SK-N-SH (cell line): ENCODE results near the gene MGAT5. TPM values are rescaled to one million over a fixed set of nuclear protein-coding genes. Genes with fewer than 3 reads are reported as not detected.

ENCODE experiments used
- CTCF ChIA-PET: fragments of 300-600, 350-600 bp; formaldehyde crosslinking; extraction: SDS; loops from one replicate; lab custom pipeline; 2021; lab: Yijun Ruan, JAX
- POLR2A ChIA-PET: fragments of 350-600 bp; sonication (Branson Sonifier 250); formaldehyde crosslinking; extraction: SDS; loops from one replicate; lab custom pipeline; 2020; ENCODE audit warnings: antibody characterized with exemption, inconsistent platforms; lab: Yijun Ruan, JAX
- DNase-seq: peaks from one replicate; pipeline ENCODE4 v3.0.0; 2012
- H2AFZ ChIP-seq: fragments of 200-600 bp; sonication (generic); 2 replicates; pipeline ENCODE4 v1.8.1; 2016; ENCODE audit warnings: antibody characterized with exemption, mild to moderate bottlenecking, low read depth
- H3F3A ChIP-seq: fragments of 200-600 bp; sonication (generic); replicated peaks from 2 replicates; pipeline ENCODE3; 2016; ENCODE audit warnings: antibody characterized with exemption, mild to moderate bottlenecking; ENCODE audit not compliant: insufficient read depth
- H3K27ac ChIP-seq, 2 experiments: fragments of 200-500 bp in 1 of 2; fragments of 200-600 bp in 1 of 2; sonication (Bioruptor generic) in 1 of 2; sonication (generic), shearing (Covaris generic) in 1 of 2; 2 replicates each; pipeline versions ENCODE4 v1.5.1 to v1.6.1; 2014 to 2016; ENCODE audit warnings: low read depth in 2 of 2, inconsistent platforms in 1 of 2, low read length in 1 of 2, mild to moderate bottlenecking in 1 of 2, mixed read lengths in 1 of 2
- H3K27me3 ChIP-seq: fragments of 200-600 bp; sonication (generic), shearing (Covaris generic); 2 replicates; pipeline ENCODE4 v1.6.1; 2016; ENCODE audit warnings: mixed run types; ENCODE audit not compliant: insufficient read depth
- H3K36me3 ChIP-seq, 2 experiments: fragments of 200-500 bp in 1 of 2; fragments of 200-600 bp in 1 of 2; sonication (Bioruptor generic) in 1 of 2; sonication (generic) in 1 of 2; replicated peaks in 1 of 2; 2 replicates each; pipeline versions ENCODE3 to v1.5.1; 2014 to 2016; ENCODE audit warnings: low read length in 1 of 2, mild to moderate bottlenecking in 1 of 2; ENCODE audit not compliant: insufficient read depth in 2 of 2, control insufficient read depth in 1 of 2
- H3K4me1 ChIP-seq, 2 experiments: fragments of 200-500 bp in 1 of 2; fragments of 200-600 bp in 1 of 2; sonication (Bioruptor generic) in 1 of 2; sonication (generic), shearing (Covaris generic) in 1 of 2; 2 replicates each; pipeline versions ENCODE4 v1.5.1 to v1.6.1; 2014 to 2016; ENCODE audit warnings: low read depth in 1 of 2, low read length in 1 of 2, mixed run types in 1 of 2; ENCODE audit not compliant: insufficient read depth in 2 of 2, control insufficient read depth in 1 of 2
- H3K4me2 ChIP-seq: fragments of 200-600 bp; sonication (generic), shearing (Covaris generic); 2 replicates; pipeline ENCODE4 v1.6.1; 2017; ENCODE audit warnings: mixed run types
- H3K4me3 ChIP-seq, 2 experiments: fragments of 200-500 bp in 1 of 2; fragments of 200-600 bp in 1 of 2; sonication (Bioruptor generic) in 1 of 2; sonication (generic), shearing (Covaris generic) in 1 of 2; 2 replicates each; pipeline versions ENCODE4 v1.5.1 to v1.8.1; 2014 to 2016; ENCODE audit warnings: low read depth in 2 of 2, inconsistent platforms in 1 of 2, low read length in 1 of 2, mild to moderate bottlenecking in 1 of 2, mixed read lengths in 1 of 2, moderate library complexity in 1 of 2
- H3K79me2 ChIP-seq: fragments of 200-600 bp; sonication (generic); 2 replicates; pipeline ENCODE4 v1.8.1; 2017; ENCODE audit warnings: mild to moderate bottlenecking; ENCODE audit not compliant: insufficient read depth
- H3K9ac ChIP-seq: fragments of 200-600 bp; sonication (generic); 2 replicates; pipeline ENCODE4 v1.6.1; 2017; ENCODE audit warnings: mixed run types
- H3K9me2 ChIP-seq: fragments of 200-600 bp; sonication (generic); 2 replicates; pipeline ENCODE4 v1.6.1; 2017; ENCODE audit warnings: mixed run types
- H3K9me3 ChIP-seq: fragments of 200-600 bp; sonication (generic); 2 replicates; pipeline ENCODE4 v1.6.1; 2017; ENCODE audit warnings: mixed run types, mild to moderate bottlenecking, moderate library complexity
- H4K20me1 ChIP-seq: fragments of 200-600 bp; sonication (generic); 2 replicates; pipeline ENCODE4 v1.6.1; 2017; ENCODE audit warnings: mild to moderate bottlenecking, mixed run types; ENCODE audit not compliant: insufficient read depth
- CHD2 ChIP-seq: fragments of 150-350 bp; IDR thresholded peaks from 2 replicates; pipeline ENCODE4 v1.6.1; 2018; ENCODE audit warnings: low read length; ENCODE audit not compliant: partially characterized antibody
- ELF1 ChIP-seq: IDR thresholded peaks from 2 replicates; pipeline ENCODE4 v1.4.0; 2012
- GABPA ChIP-seq: IDR thresholded peaks from 2 replicates; pipeline ENCODE4 v1.4.0; 2012; ENCODE audit warnings: low read depth, mild to moderate bottlenecking
- MEF2A ChIP-seq: IDR thresholded peaks from 2 replicates; pipeline ENCODE4 v1.4.0; 2012; ENCODE audit warnings: low read depth, borderline replicate concordance
- NFIC ChIP-seq: IDR thresholded peaks from 2 replicates; pipeline ENCODE4 v1.4.0; 2012; ENCODE audit warnings: borderline replicate concordance
- POLR2AphosphoS5 ChIP-seq: IDR thresholded peaks from 2 replicates; pipeline ENCODE4 v1.6.1; 2012; ENCODE audit warnings: low read depth, low read length
- RCOR1 ChIP-seq: fragments of 150-350 bp; IDR thresholded peaks from 2 replicates; pipeline ENCODE4 v1.6.1; 2017; ENCODE audit warnings: antibody characterized with exemption, low read length
- SMC3 ChIP-seq: IDR thresholded peaks from 2 replicates; pipeline ENCODE4 v1.6.1; 2012; ENCODE audit warnings: low read depth, low read length, improper control_type of control experiment
- TCF12 ChIP-seq: IDR thresholded peaks from 2 replicates; pipeline ENCODE4 v1.4.0; 2012
- YY1 ChIP-seq: IDR thresholded peaks from 2 replicates; pipeline ENCODE4 v1.4.0; 2012; ENCODE audit warnings: low read depth, mild to moderate bottlenecking
- WGBS: methylation state at CpG from one replicate; pipeline ENCODE4 v1.1.6; 2017; ENCODE audit warnings: low lambda C conversion rate; 5-methylcytosine and 5-hydroxymethylcytosine counted together
- polyA plus RNA-seq, 3 experiments: library from polyadenylated mRNA; depleted of rRNA; stranded (reverse); fragments of >200 nt; gene quantifications; 2 replicates each; pipeline ENCODE4 v1.2.3, GENCODE V29; 2012
- TF ChIP-seq, protein P1 (sequence below): fragments of 200-600 bp; sonication (generic); IDR thresholded peaks from 2 replicates; pipeline ENCODE4 v1.6.1; 2017; ENCODE audit warnings: antibody characterized with exemption, mild to moderate bottlenecking, moderate library complexity
- TF ChIP-seq, protein P2 (sequence below): IDR thresholded peaks from 2 replicates; pipeline ENCODE4 v1.6.1; 2012; ENCODE audit warnings: mild to moderate bottlenecking, low read depth, low read length, moderate library complexity
- TF ChIP-seq, protein P3 (sequence below): IDR thresholded peaks from 2 replicates; pipeline ENCODE4; 2012

The MGAT5 gene
- polyA plus RNA-seq, 1 of the 3 experiments (the other 2 are of a cell fraction): 18.2 TPM

DNA sequence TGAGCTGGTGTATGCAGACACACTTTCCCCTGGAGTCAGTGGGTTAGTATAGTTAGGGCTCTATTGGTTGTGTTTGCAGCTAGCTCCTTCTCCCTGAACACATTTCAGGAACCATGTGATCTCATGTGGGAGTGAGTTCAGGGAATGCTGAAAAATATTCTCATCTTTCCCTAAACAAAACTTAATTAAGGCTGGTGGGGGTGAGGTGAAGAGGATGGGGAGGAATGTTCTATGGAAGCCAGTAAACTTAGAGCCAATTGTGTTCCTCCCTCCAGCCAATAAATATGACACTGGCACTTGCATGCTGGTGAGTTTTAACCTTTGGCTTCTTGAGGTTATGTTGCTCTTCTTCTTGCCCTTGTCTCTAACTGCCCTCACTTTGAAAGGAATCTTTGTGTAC, 952 bp downstream of the MGAT5 start (continued):
- TF ChIP-seq, protein P1, sequence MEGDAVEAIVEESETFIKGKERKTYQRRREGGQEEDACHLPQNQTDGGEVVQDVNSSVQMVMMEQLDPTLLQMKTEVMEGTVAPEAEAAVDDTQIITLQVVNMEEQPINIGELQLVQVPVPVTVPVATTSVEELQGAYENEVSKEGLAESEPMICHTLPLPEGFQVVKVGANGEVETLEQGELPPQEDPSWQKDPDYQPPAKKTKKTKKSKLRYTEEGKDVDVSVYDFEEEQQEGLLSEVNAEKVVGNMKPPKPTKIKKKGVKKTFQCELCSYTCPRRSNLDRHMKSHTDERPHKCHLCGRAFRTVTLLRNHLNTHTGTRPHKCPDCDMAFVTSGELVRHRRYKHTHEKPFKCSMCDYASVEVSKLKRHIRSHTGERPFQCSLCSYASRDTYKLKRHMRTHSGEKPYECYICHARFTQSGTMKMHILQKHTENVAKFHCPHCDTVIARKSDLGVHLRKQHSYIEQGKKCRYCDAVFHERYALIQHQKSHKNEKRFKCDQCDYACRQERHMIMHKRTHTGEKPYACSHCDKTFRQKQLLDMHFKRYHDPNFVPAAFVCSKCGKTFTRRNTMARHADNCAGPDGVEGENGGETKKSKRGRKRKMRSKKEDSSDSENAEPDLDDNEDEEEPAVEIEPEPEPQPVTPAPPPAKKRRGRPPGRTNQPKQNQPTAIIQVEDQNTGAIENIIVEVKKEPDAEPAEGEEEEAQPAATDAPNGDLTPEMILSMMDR: no peak
- TF ChIP-seq GABPA (no peak), MEF2A (no peak), TCF12 (no peak), ELF1 (no peak)
- TF ChIP-seq, protein P2, sequence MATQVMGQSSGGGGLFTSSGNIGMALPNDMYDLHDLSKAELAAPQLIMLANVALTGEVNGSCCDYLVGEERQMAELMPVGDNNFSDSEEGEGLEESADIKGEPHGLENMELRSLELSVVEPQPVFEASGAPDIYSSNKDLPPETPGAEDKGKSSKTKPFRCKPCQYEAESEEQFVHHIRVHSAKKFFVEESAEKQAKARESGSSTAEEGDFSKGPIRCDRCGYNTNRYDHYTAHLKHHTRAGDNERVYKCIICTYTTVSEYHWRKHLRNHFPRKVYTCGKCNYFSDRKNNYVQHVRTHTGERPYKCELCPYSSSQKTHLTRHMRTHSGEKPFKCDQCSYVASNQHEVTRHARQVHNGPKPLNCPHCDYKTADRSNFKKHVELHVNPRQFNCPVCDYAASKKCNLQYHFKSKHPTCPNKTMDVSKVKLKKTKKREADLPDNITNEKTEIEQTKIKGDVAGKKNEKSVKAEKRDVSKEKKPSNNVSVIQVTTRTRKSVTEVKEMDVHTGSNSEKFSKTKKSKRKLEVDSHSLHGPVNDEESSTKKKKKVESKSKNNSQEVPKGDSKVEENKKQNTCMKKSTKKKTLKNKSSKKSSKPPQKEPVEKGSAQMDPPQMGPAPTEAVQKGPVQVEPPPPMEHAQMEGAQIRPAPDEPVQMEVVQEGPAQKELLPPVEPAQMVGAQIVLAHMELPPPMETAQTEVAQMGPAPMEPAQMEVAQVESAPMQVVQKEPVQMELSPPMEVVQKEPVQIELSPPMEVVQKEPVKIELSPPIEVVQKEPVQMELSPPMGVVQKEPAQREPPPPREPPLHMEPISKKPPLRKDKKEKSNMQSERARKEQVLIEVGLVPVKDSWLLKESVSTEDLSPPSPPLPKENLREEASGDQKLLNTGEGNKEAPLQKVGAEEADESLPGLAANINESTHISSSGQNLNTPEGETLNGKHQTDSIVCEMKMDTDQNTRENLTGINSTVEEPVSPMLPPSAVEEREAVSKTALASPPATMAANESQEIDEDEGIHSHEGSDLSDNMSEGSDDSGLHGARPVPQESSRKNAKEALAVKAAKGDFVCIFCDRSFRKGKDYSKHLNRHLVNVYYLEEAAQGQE: no peak

DNA sequence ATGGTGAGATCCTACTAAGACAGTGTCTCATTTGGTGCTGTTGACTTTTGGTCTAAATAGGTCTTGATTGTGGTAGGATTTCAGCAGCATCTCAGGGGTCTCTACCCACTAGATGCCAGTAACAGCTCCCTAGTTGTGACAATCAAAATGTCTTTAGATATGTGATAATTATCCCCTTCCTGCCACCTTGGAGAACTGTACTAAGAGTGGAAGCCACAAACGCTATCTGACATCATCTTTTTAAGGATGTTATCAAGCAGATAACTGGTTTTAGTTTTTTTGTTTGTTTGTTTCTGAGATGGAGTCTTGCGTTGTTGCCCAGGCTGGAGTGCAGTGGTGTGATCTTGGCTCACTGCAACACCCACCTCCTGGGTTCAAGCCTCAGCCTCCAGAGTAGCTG, 3.1 kb downstream of the MGAT5 start:
- ChIA-PET CTCF (interaction anchor here (1.3 to 6.1 kb wide), 6 partner anchors 9 to 155 kb away, joined by 3 to 27 read pairs (median 5); no protein-coding TSS in a partner anchor), POLR2A (interaction anchor here (0.7 kb wide), 1 partner anchor 43 kb away, joined by 3 read pairs; no protein-coding TSS in a partner anchor)
- no peak overlapping the region for H3K4me3 ChIP-seq
- H3K4me1 ChIP-seq: peaks cover 5 to 48% of the 10 kb centered on the region in 2 experiments; a peak in 1 of 4 replicates
- no peak overlapping the region for H3K4me2 ChIP-seq
- H3K9ac ChIP-seq: no peak overlapping the region
- DNase-seq: no peak
- H3K27ac ChIP-seq: no peak overlapping the region
- H3K9me2 ChIP-seq: no peaks in the 10 kb centered on the region
- no peaks in the 10 kb centered on the region for H3K9me3 ChIP-seq
- H3K79me2 ChIP-seq: no peaks in the 10 kb centered on the region
- TF ChIP-seq, protein P3, sequence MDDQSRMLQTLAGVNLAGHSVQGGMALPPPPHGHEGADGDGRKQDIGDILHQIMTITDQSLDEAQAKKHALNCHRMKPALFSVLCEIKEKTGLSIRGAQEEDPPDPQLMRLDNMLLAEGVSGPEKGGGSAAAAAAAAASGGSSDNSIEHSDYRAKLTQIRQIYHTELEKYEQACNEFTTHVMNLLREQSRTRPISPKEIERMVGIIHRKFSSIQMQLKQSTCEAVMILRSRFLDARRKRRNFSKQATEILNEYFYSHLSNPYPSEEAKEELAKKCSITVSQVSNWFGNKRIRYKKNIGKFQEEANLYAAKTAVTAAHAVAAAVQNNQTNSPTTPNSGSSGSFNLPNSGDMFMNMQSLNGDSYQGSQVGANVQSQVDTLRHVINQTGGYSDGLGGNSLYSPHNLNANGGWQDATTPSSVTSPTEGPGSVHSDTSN: no peak
- TF ChIP-seq NFIC: no peak
- no peak for TF ChIP-seq CHD2
- TF ChIP-seq YY1: no peak
- no peak for TF ChIP-seq RCOR1
- no peak for TF ChIP-seq POLR2AphosphoS5
- no peak for TF ChIP-seq SMC3
- TF ChIP-seq, all 33 proteins: peak for 0
- Histone ChIP-seq H3K36me3 (peaks cover 6 to 7% of the 10 kb centered on the region in 2 experiments), H4K20me1 (no peaks in the 10 kb centered on the region), H3K27me3 (no peaks in the 10 kb centered on the region), H3F3A (no peaks in the 10 kb centered on the region), H2AFZ (no peak overlapping the region)
- WGBS: 93% methylated on average over 2 of the region's 2 CpGs
